GM21390 (cell line): ENCODE results near the gene KCNMA1.

ENCODE experiments used
- ATAC-seq: cut with Tn5 transposase; IDR thresholded peaks from one replicate; pipeline ENCODE4 v1.9.1; 2021; ENCODE audit not compliant: unreplicated experiment

Gene KCNMA1

GRCh38 chr10:77146712-77147336 is 490.8 kb downstream of the KCNMA1 start:
- ATAC-seq, result no peak

DNA sequence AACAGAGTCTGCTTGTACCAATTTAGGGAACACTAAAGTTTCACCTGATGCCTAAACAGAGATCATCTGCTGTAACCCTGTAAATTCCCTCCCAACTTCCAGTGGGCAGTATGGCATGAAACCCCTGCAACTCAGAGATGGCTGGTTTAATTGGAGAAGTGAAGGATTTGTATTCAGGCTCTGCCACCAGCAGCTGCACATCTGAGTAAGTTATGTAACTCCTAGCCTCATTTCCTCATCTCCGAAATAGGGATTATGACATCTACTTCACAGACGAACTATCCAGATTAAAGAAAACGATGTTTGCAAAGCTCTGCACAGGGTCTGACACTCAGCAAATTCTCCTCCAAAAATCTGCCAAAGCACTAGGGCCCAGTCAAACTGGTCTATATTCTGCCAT is 493.0 kb downstream of the KCNMA1 start:
- ATAC-seq, result no peak

DNA sequence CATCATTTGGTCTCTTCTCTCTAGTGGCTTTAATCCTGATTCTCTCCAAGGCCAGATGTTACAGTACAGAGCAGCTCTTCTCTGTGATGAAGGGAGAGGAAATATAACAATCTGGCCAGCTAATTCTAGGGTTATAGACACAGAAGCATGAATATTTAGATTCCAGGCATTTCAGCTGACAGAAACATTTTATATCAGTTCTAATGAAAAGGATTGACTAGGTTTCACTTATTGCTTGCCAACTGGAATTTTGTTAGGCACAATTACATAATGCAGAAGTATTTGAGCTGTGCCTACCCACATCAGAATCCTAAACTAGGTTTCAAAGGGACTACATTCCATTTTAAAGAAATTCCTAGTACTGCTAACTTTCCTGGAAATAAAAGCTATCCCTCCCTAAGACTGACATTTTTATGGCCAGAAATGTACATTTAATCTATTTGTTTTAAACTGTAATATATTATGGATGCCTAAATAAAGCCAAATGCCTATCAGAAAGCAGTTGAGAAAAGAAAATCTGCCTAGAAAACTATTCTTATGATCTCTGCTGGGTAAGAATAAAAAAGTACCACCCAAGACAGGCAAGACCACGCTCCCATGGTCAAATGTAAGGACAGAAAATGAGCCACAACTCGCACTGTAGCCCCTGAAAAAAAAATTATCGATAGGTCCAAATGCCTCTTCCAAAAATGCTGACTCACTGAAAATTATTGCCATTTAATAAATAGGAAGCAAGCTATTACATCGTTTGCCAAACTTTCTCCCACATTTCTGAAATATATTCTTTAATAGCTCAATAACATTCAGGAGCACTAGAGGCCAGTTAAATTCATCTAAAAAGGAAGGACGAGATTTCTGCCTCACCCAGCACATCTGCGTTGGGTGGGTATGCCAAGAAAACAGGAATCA is 498.1 kb downstream of the KCNMA1 start:
- no peak for ATAC-seq

DNA sequence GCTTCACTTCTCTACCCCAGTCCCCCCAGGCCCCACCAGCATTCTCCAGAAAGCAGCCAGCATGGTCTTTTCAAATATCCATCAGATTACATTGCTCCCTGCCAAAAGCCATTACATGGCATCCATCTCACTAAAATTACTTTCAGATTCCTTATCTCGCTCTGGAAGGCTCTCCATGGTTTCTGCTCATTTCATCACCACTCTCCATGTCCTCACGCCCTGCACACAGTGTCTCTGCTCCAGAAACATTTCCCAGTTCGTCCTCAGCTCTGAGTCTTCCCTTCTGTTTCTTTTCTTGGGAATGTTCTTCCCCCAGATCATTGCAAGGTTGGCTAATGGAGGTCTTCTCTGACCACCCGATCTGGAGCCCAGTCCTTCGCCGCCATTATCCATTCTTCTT is 499.1 kb downstream of the KCNMA1 start:
- ATAC-seq, result no peak

DNA sequence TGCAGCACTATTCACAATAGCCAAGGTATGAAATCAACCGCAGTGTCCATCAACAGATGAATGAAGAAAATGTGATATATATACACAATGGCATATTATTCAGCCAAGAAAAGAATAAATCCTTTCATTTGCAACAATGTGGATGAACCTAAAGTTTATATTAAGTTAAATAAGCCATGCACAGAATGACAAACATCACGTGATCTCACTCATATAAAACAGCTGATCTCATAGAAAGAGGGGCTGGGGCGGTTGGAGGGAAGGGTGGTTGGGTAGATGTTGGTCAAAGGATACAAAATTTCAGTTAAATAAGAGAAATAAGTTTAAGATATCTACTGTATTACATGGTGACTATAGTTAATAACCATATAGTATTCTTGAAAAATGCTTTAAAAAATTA is 502.1 kb downstream of the KCNMA1 start:
- ATAC-seq, result no peak

DNA sequence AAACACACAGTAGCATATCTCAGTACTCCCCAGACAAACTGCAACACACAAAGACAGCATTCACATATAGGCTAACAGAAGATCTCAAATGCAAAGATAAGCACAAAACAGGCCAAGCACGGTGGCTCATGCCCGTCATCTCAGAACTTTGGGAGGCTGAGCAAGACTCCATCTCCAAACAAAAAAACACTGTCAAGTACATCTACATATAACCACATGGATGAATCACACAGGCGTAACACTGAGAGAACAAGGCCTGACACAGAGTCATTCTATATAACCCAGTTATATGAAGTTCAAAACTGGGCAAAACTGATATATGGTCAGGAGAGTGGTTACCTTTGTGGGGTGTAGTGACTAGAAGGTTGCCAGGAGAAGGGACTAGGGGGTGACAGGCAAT is 506.4 kb downstream of the KCNMA1 start:
- ATAC-seq, result no peak

DNA sequence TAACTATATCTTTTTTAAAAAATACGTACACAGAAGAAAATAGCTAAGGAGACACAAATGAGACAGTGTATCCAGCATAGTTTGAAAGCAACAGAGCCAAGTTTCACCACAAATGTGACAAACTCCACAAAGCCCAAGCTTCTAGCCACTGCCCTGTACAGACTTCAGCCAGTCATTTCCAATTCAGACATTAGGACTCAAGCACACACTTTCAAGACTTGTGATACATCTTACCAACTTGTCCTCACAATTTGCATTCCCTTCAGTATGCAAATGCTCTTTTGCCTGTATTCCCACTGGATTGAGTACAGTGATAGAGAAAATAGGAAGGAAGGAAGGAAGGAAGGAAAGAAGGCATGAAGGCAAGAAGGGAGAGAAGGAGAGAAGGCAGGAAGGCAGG is 510.4 kb downstream of the KCNMA1 start:
- no peak for ATAC-seq

DNA sequence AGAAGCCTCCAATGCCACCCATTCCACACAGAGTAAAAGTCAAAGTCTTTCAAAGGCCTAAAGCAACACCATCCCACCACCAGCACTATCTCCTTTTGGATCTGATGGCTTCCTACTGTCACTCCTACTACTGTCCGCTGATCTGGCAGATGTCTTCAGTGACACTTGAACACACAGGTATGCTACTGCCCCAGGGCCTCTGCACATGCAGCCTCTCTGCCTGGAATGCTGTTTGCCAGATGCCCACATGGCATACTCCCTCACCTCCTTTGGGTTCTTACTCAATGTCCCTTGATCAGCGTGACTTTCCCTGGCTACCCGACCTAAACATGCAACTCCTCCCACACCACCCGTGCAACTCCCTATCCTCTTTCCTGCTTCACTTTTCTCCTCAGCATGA is 512.4 kb downstream of the KCNMA1 start:
- no peak for ATAC-seq

- ATAC-seq, result no peak
Measured at GRCh38 chr10:77123330-77123729, 514.3 kb downstream of the KCNMA1 start.

GRCh38 chr10:77121829-77122228 is 515.8 kb downstream of the KCNMA1 start:
- ATAC-seq, result no peak

- no peak for ATAC-seq
Measured at GRCh38 chr10:77120666-77121376, 516.8 kb downstream of the KCNMA1 start.

DNA sequence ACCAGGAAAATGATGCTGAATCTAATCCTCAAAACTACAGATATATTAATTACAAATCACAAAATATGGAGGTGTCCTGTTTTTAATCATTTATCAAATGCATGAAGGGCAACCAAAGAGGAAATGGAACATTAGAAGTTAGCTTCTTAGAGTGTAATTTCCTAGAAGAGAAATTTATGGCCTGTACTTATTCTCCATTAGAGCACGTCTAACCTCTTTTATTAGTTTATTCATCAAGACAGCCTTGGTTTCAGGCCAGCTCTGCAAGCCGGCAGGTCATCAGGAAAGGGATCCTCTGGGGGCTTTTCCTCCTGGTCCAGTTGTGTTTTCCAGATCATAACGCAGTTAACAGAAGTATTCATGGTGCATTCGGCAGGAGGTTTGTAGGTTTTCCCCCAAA is 517.6 kb downstream of the KCNMA1 start:
- ATAC-seq, result no peak

DNA sequence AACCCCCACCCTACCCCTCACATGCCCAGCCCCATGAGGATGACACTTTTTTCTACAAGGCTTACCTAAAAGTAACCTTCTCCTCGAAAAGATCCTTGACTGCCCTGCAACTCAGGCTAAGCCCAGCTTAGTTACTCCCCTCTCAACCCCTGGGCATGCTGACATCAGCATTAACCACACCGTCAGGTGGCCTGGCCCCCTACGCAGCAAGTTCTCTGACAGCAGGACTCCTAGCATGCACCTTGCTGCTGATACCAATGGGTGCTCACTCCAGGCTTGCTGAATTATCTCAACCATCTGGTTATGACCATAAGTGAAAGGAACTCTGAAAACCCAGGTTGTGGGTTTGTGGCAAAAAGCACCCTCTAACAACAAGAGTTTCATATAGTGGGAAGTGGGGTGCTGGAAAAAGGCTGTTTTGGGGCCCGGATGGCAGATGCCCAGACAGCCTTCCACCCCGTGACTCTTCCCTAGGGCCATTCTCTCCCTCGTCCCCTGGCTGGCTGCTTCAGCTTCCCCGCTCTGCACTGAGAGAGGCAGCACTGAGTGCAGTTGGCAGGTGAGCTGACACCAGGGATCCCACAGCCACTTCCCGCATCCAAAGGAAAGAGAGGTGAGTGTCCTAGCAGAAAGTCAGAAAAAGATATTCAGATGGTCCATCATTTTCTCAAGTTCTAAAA is 518.9 kb downstream of the KCNMA1 start:
- ATAC-seq, result no peak

- ATAC-seq, result no peak
Measured at GRCh38 chr10:77117501-77117900, 520.1 kb downstream of the KCNMA1 start.

DNA sequence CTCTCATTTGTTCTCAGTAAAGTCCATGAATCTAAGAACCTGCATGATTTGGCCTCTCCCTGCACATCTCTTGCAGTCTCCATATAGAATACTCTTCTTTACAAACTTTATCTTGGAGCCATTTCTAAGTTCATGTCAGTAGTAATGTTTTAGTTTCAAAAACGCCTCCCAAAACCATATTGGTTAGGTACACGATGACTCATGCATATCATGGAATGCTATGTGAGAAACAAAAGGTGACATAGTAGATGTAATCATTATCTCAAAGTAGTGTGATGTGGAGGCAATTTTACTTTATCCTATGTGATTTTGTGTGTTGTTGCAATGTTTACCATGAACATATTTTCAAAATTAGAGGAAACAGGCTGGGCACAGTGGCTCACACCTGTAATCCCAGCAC is 520.7 kb downstream of the KCNMA1 start:
- no peak for ATAC-seq

DNA sequence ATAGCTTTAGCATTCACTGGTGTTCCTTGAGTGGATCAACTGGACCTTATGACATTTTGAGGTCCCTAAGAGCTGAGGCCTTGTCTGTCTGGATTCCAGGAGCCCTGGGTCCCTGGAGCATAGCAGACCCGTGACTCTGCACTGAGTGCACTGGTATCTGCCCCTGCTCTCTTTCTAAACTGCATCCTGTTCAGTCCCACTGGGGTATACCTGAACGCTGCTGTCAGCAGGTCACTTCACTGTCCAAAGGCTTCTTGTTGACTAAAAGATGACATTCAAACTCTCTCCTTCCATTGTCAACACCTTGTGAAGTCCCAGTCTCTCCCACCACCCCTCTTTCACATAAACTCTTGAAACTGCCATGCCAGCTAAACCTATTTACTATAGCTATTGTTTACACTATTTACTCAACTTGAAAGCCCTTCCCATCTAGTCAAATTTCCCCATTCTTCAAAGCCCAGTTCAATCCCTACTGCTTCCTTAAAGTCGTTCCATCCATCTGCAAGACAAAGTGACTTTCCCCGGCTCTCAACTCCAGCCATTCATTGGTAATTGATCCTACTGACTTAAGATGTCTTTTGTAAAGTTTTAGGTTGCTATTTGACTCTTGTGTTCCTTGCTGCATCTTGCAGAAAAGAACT is 523.3 kb downstream of the KCNMA1 start:
- ATAC-seq, result no peak

- ATAC-seq, result peak; percentile 69
Measured at GRCh38 chr10:77111611-77112550, 525.7 kb downstream of the KCNMA1 start.

- no peak for ATAC-seq
Measured at GRCh38 chr10:77110757-77111156, 526.9 kb downstream of the KCNMA1 start.

GRCh38 chr10:77109351-77109994 is 528.1 kb downstream of the KCNMA1 start:
- ATAC-seq, result no peak
